ENCODE data around the gene PKDREJ.

Gene PKDREJ

GRCh38 chr22:46299101-46299500 lies 36.0 kb upstream of the PKDREJ start:
- H3K4me3 ChIP-seq (replicated peaks; ENCODE audit: low read depth, low read length), result no peak overlapping the region
- no peak for DNase-seq (ENCODE audit: extremely low read depth, low read depth)
- TF ChIP-seq CTCF (IDR thresholded peaks at IDR 0.05; ENCODE audit: low read depth, low read length, missing control alignments), result no peak

DNA sequence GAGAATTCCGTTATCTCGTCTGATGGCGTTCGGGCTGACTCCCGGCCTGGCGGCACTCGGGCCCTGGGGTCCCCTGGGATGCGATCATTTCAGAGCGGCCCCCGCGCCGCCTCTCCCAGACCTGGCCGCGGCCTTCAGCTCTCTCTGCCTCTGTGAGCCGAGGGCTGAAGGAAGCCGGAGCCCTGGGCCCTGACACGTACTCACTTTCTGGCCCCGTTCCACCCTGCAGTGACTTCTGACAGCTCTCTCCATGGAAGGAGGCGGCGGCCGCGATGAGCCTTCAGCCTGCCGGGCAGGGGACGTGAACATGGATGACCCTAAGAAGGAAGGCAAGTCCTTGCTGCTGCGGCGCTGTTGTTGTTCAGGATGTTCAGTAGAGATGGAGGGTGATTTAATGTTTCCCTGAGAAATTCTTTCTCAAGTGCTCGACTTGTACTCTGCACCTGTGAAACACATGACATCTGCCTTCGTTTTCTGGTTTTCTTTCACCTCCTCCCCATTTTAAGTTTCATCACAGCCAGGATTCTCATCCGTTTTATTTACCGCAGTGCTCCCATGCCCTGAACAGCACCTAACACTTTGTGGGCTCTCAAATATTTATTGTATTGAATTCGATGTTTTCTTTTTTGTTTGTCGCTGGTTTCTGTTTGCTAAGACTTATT lies 34.1 kb upstream of the PKDREJ start:
- peak overlapping the region; percentile 87 for H3K4me3 ChIP-seq (replicated peaks; ENCODE audit: low read depth, low read length)
- no peak for TF ChIP-seq CTCF (IDR thresholded peaks at IDR 0.05; ENCODE audit: low read depth, low read length, missing control alignments)
- DNase-seq (ENCODE audit: extremely low read depth, low read depth), result no peak

GRCh38 chr22:46296257-46297150 lies 33.4 kb upstream of the PKDREJ start, which contains the start of gene GTSE1:
TSS of gene GTSE1 (plus strand) at chr22:46296870. CDS start at chr22:46297401, 531 bp downstream.
- peak; percentile 93 for DNase-seq (ENCODE audit: extremely low read depth, low read depth)
- H3K4me3 ChIP-seq (replicated peaks; ENCODE audit: low read depth, low read length), result peak within 1 kb of the TSS; percentile 87
- no peak for TF ChIP-seq CTCF (IDR thresholded peaks at IDR 0.05; ENCODE audit: low read depth, low read length, missing control alignments)

DNA sequence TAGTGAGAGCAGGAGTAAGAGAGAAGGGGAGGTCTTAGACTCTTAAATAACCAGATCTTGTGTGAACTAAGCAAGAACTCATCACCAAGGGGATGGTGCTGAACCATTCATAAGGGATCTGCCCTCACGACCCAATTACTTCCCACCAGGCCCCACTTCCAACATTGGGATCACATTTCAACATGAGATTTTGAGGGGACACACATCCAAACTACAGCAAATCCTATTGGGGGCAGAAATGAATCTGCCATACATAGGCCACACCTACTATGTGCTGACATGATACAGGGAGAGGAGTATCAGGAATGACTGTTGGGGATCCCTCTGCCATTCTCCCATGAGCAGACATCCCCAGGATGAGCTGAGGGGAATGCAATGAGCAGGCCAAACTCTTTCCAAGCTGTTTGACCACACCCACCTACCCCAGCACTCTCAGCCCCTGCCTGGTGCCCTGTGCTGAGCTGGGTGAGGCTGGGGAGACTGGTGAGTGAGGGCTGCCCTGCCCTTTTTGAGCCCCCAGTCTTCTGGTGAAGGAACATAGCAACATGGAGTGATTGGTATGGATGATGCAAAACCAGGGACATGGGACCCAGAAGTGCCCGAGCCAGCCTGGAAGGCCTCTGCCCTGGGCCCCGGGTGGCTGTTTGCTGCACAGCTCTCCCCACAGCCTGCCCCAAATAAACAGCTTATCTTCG lies 32.3 kb upstream of the PKDREJ start:
- H3K4me3 ChIP-seq (replicated peaks; ENCODE audit: low read depth, low read length), result peak overlapping the region; percentile 87
- no peak for TF ChIP-seq CTCF (IDR thresholded peaks at IDR 0.05; ENCODE audit: low read depth, low read length, missing control alignments)
- DNase-seq (ENCODE audit: extremely low read depth, low read depth), result no peak

DNA sequence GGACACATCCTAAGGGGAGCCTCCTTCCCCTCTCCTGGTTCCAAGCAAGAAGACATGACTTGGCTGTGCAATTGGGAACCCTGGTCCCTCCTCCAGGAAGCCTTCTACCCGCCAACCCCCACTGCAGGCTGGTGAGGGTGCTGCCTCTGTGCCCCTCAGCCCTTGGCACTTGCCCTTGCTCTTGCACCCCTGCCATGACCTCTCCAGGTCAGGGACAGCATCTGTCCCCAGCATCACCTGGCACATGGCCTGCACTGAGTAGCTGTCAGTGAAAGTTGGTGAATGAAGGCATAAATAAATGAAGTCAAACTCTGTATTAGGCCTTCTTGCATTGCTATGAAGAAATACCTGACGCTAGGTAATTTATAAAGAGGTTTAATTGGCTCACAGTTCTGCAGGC lies 31.6 kb upstream of the PKDREJ start:
- H3K4me3 ChIP-seq (replicated peaks; ENCODE audit: low read depth, low read length), result no peak overlapping the region
- no peak for TF ChIP-seq CTCF (IDR thresholded peaks at IDR 0.05; ENCODE audit: low read depth, low read length, missing control alignments)
- no peak for DNase-seq (ENCODE audit: extremely low read depth, low read depth)

- no peak overlapping the region for H3K4me3 ChIP-seq (replicated peaks; ENCODE audit: low read depth, low read length)
- peak; percentile 49 for DNase-seq (ENCODE audit: extremely low read depth, low read depth)
- no peak for TF ChIP-seq CTCF (IDR thresholded peaks at IDR 0.05; ENCODE audit: low read depth, low read length, missing control alignments)
Observed at GRCh38 chr22:46293577-46294260, 30.6 kb upstream of the PKDREJ start.
